ENCODE results near the gene SKI. TPM values are rescaled to one million over a fixed set of nuclear protein-coding genes. Genes with fewer than 3 reads are reported as not detected.

The SKI gene
- total and polyA plus RNA-seq, 9 of the 15 experiments (the other 6 are each of a cell fraction or from before 2014, with no cell fraction given) = 0.10 to 60.5 (median 4.6) TPM

GRCh38 chr1:2313651-2314261 is 85.6 kb downstream of the SKI start (continued):
- no peak for TF ChIP-seq FOXP1 (CRISPR knock-in tag; IDR thresholded peaks at IDR 0.05)
- TF ChIP-seq FOXA1 (IDR thresholded peaks at IDR 0.05; ENCODE audit: borderline replicate concordance) = no peak

DNA sequence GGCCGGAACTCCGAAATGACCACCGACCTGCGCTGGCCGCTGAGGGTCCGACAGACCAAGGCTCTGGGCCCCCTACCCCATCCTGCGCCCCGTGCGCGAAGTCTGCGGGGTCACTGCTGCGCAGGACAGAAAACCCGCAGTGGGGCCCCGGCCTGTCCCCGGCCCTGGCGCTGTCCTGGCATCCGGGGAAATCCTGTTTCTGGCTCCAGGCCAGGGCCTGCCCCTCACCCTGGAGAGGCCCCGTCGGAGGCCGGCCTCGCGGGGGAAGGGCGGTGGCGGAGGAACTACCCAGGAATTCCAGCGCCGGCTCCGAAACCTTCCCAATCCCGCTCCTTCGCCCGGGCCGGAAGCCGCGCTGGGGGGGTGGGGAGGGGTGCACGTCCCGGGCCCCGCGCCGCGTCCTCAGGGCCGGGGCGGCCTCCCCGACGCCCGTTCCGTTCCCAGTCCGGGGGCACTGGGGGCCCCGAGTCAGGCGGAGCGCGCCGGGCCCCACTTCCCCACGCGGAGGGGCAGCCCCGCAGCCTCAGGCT is 86.2 kb downstream of the SKI start:
- no peak overlapping the region for H2AFZ ChIP-seq (ENCODE audit: low read depth, low read length)
- H4K20me1 ChIP-seq (replicated peaks; ENCODE audit: control insufficient read depth, insufficient read depth, low read length) = no peaks in the 10 kb centered on the region
- intact Hi-C loops (cut with micrococcal nuclease) = loop anchor here (10.0 kb wide), 1 partner anchor 60 kb away; no protein-coding TSS in a partner anchor
- no peak for DNase-seq (ENCODE audit: extremely low read depth in 1 of 4, low spot score in 3 of 4)
- peak overlapping the region; percentile 50; the same call in 1 of the 3 replicates for H3K27ac ChIP-seq (ENCODE audit: extremely low read depth, low read depth, low read length)
- TF ChIP-seq, protein P1, sequence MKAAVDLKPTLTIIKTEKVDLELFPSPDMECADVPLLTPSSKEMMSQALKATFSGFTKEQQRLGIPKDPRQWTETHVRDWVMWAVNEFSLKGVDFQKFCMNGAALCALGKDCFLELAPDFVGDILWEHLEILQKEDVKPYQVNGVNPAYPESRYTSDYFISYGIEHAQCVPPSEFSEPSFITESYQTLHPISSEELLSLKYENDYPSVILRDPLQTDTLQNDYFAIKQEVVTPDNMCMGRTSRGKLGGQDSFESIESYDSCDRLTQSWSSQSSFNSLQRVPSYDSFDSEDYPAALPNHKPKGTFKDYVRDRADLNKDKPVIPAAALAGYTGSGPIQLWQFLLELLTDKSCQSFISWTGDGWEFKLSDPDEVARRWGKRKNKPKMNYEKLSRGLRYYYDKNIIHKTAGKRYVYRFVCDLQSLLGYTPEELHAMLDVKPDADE (conservative IDR thresholded peaks at IDR 0.05; ENCODE audit: control insufficient read depth, low read depth, low read length) = 0 out of 2 replicates have a peak, but pooled peaks have one; percentile 19
- TF ChIP-seq KDM5B (IDR thresholded peaks at IDR 0.05; ENCODE audit: insufficient replicate concordance, low read depth, low read length) (peak; percentile 21), ZFP1 (CRISPR knock-in tag; IDR thresholded peaks at IDR 0.05) (no peak), PCBP1 (IDR thresholded peaks at IDR 0.05; ENCODE audit: low read depth, low read length, poor library complexity, severe bottlenecking) (peak; percentile 2), NELFE (IDR thresholded peaks at IDR 0.05; ENCODE audit: insufficient read depth, insufficient read length) (no peak), NFIC (IDR thresholded peaks at IDR 0.05) (peak; percentile 90), MAZ (CRISPR knock-in tag; conservative IDR thresholded peaks at IDR 0.05 in 1 of 2, IDR thresholded peaks at IDR 0.05 in 1 of 2) (peak in 1 of 2 experiments; percentile 30; a peak in 1 of 4 replicates), RBFOX2 (IDR thresholded peaks at IDR 0.05; ENCODE audit: low read depth, low read length) (peak; percentile 23; the same call in 1 of the 2 replicates), ZNF511 (CRISPR knock-in tag; IDR thresholded peaks at IDR 0.05) (0 out of 2 replicates have a peak, but pooled peaks have one; percentile 22)
- TF ChIP-seq, protein P2, sequence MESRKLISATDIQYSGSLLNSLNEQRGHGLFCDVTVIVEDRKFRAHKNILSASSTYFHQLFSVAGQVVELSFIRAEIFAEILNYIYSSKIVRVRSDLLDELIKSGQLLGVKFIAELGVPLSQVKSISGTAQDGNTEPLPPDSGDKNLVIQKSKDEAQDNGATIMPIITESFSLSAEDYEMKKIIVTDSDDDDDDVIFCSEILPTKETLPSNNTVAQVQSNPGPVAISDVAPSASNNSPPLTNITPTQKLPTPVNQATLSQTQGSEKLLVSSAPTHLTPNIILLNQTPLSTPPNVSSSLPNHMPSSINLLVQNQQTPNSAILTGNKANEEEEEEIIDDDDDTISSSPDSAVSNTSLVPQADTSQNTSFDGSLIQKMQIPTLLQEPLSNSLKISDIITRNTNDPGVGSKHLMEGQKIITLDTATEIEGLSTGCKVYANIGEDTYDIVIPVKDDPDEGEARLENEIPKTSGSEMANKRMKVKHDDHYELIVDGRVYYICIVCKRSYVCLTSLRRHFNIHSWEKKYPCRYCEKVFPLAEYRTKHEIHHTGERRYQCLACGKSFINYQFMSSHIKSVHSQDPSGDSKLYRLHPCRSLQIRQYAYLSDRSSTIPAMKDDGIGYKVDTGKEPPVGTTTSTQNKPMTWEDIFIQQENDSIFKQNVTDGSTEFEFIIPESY (CRISPR knock-in tag; IDR thresholded peaks at IDR 0.05) = peak; percentile 84
- POLR2A ChIA-PET = interaction anchor here (0.6 kb wide), 1 partner anchor 77 kb away, joined by 4 read pairs; no protein-coding TSS in a partner anchor
- H3K4me1 ChIP-seq (replicated peaks in 1 of 2; ENCODE audit: control insufficient read depth in 2 of 2, insufficient read depth in 2 of 2, low read length in 2 of 2) = peaks cover 10 to 86% of the 10 kb centered on the region in 2 experiments; a peak in 4 of 5 replicates
- ATAC-seq = no peak
- peak overlapping the region; percentile 27 for H3K4me3 ChIP-seq
- H3K4me2 ChIP-seq (ENCODE audit: insufficient read depth, low read length) = peak overlapping the region; percentile 11; the same call in 1 of the 2 replicates
- no TSS peak for BruUV-seq (replicated peaks)
- H3K36me3 ChIP-seq (ENCODE audit: control insufficient read depth, insufficient read depth, low read length) = peaks cover 10% of the 10 kb centered on the region; the same call in 1 of the 3 replicates
- peaks cover 14 to 20% of the 10 kb centered on the region in 2 experiments; a peak in 4 of 5 replicates for H3K27me3 ChIP-seq (ENCODE audit: control insufficient read depth in 2 of 2, insufficient read depth in 2 of 2, low read length in 2 of 2)
- in situ Hi-C loops (cut with MboI) = no loop called here
- no peaks in the 10 kb centered on the region for H3K9me3 ChIP-seq (replicated peaks; ENCODE audit: control insufficient read depth, insufficient read depth, low read depth, low read length)
- peak overlapping the region in 1 of 2 experiments; percentile 56; a peak in 2 of 4 replicates for H3K9ac ChIP-seq (ENCODE audit: insufficient read depth in 1 of 2, low read depth in 2 of 2, low read length in 2 of 2)
- 67% methylated on average over 32 of the region's 54 CpGs for WGBS (ENCODE audit: insufficient coverage, low coverage, missing lambda C conversion rate)
- no peaks in the 10 kb centered on the region for H3K79me2 ChIP-seq (ENCODE audit: control insufficient read depth, insufficient read depth, low read length)
- CTCF ChIA-PET (ENCODE audit: low intra/inter-chr PET ratio) = interaction anchor here (0.6 to 1.7 kb wide), 2 partner anchors 119 to 139 kb away, joined by 4 to 8 read pairs; no protein-coding TSS in a partner anchor
- H3K9me1 ChIP-seq (ENCODE audit: control insufficient read depth, insufficient read depth, low read length) = no peaks in the 10 kb centered on the region
- FAIRE-seq = no peak

Measured in K562 (cell line).